PC-3 (cell line): ENCODE measurements around the gene PRSS1. TPM values are rescaled to one million over a fixed set of nuclear protein-coding genes. Genes with fewer than 3 reads are reported as not detected.

Source experiments
- ATAC-seq: fragments of 200-7000 bp; cut with Tn5 transposase; 2 replicates; pipeline ENCODE4 v1.9.1; 2020; ENCODE audit warnings: mild to moderate bottlenecking, moderate library complexity
- BruUV-seq: library from RNA; stranded (reverse); fragments of 400-500 nt; replicated peaks from 2 replicates; lab custom pipeline; 2021; lab: Mats Ljungman, UMichigan
- CTCF ChIA-PET: fragments of 300-600 bp; sonication (Branson Sonifier 250); formaldehyde crosslinking; loops from one replicate; lab custom pipeline; 2022; ENCODE audit warnings: antibody characterized with exemption; lab: Charles Lee
- POLR2A ChIA-PET: fragments of 300-600 bp; sonication (Branson Sonifier 250); formaldehyde crosslinking; loops from one replicate; lab custom pipeline; 2022; ENCODE audit warnings: antibody characterized with exemption; ENCODE audit not compliant: unreplicated experiment; lab: Charles Lee
- DNase-seq: peaks from one replicate; pipeline ENCODE4 v3.0.0-alpha.2; 2015
- H2AFZ ChIP-seq: fragments of 300-600 bp; sonication (generic); 2 replicates; pipeline ENCODE4 v1.6.0; 2016; ENCODE audit warnings: antibody characterized with exemption, low read length
- H3F3A ChIP-seq: fragments of 300-600 bp; sonication (generic); one replicate; pipeline ENCODE4 v1.6.0; 2017; ENCODE audit warnings: antibody characterized with exemption, low read length, control low read depth, mild to moderate bottlenecking; ENCODE audit not compliant: unreplicated experiment
- H3K27ac ChIP-seq: fragments of 300-600 bp; sonication (generic); 2 replicates; pipeline ENCODE4 v1.5.1; 2016; ENCODE audit warnings: mild to moderate bottlenecking, low read length
- H3K27me3 ChIP-seq: fragments of 300-600 bp; sonication (generic); 2 replicates; pipeline ENCODE4 v1.6.1; 2016; ENCODE audit warnings: low read length, mixed read lengths
- H3K36me3 ChIP-seq: fragments of 300-600 bp; sonication (generic); 2 replicates; pipeline ENCODE4 v1.6.1; 2016; ENCODE audit warnings: low read depth, mixed run types, low read length, mixed read lengths
- H3K4me1 ChIP-seq: fragments of 300-600 bp; sonication (generic); 2 replicates; pipeline ENCODE4 v1.5.1; 2016; ENCODE audit warnings: low read length; ENCODE audit not compliant: insufficient read depth
- H3K4me2 ChIP-seq: fragments of 300-600 bp; sonication (generic); 2 replicates; pipeline ENCODE4 v1.6.0; 2016; ENCODE audit warnings: low read length
- H3K4me3 ChIP-seq: fragments of 300-600 bp; sonication (generic); 2 replicates; pipeline ENCODE4 v1.5.1; 2016; ENCODE audit warnings: mild to moderate bottlenecking, low read length, mixed read lengths
- H3K79me2 ChIP-seq: fragments of 300-600 bp; sonication (generic); 2 replicates; pipeline ENCODE4 v1.6.1; 2017; ENCODE audit warnings: low read length, mixed read lengths
- H3K9ac ChIP-seq: fragments of 300-600 bp; sonication (generic); 2 replicates; pipeline ENCODE4 v1.6.0; 2016; ENCODE audit warnings: mild to moderate bottlenecking, low read length
- H3K9me2 ChIP-seq: fragments of 300-600 bp; sonication (generic); replicated peaks from 2 replicates; pipeline ENCODE4 v1.6.1; 2016; ENCODE audit warnings: mixed run types, low read length, mixed read lengths
- H3K9me3 ChIP-seq: fragments of 300-600 bp; sonication (generic); 2 replicates; pipeline ENCODE4 v1.6.1; 2016; ENCODE audit warnings: low read length, mixed read lengths
- H4K20me1 ChIP-seq: fragments of 300-600 bp; sonication (generic); 2 replicates; pipeline ENCODE4 v1.6.1; 2016; ENCODE audit warnings: low read length, mixed read lengths
- EZH2 ChIP-seq: fragments of 300-600 bp; sonication (generic); IDR thresholded peaks from one replicate; pipeline ENCODE4 v1.6.1; 2017; ENCODE audit warnings: antibody characterized with exemption, mild to moderate bottlenecking, low read length; ENCODE audit not compliant: unreplicated experiment
- EZH2phosphoT487 ChIP-seq: fragments of 300-600 bp; sonication (generic); IDR thresholded peaks from 2 replicates; pipeline ENCODE4 v1.6.1; 2018; ENCODE audit warnings: mild to moderate bottlenecking, antibody characterized with exemption, low read length, borderline replicate concordance
- intact Hi-C: fragments of 100-400 bp; cut with micrococcal nuclease; formaldehyde crosslinking; loops from 2 replicates; pipeline ENCODE4 v1.9.0; 2023
- total RNA-seq: library from RNA; depleted of rRNA; stranded (reverse); fragments of >200 nt; gene quantifications from 2 replicates; pipeline ENCODE4 v1.2.3, GENCODE V29; 2014
- TF ChIP-seq, protein P1 (sequence below): fragments of 300-600 bp; sonication (generic); conservative IDR thresholded peaks from 2 replicates; pipeline ENCODE4 v1.5.1; 2017; ENCODE audit warnings: antibody characterized with exemption, low read depth, mild to moderate bottlenecking, low read length

Gene PRSS1
- total RNA-seq, 1 experiment from 2014 or later: not detected

DNA sequence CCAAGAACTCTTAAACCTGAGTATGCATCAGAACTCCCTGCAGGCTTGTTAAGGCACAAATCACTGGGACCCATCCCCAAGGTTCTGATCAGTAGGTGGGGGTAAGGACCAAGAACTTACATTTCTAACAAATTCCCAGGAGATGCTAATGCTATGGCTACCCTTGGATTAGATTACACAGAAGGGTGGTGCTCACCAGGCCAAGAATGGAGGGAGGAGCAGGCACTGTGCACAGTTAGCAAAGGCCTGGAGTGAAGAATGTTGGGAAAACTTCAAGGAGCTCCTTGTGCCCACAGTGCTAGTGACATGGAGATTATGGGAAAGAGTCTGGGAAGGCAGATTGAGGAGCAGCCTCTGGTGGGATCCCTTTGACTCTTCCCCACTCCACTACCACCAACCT, 23.4 kb downstream of the PRSS1 start:
- Histone ChIP-seq H3K4me3 (no peak overlapping the region), H3F3A (peaks cover 3% of the 10 kb centered on the region), H2AFZ (no peak overlapping the region), H3K4me1 (peaks cover 25% of the 10 kb centered on the region), H3K9ac (no peak overlapping the region), H3K27ac (no peak overlapping the region), H3K36me3 (no peaks in the 10 kb centered on the region), H3K79me2 (no peaks in the 10 kb centered on the region), H4K20me1 (no peaks in the 10 kb centered on the region), H3K27me3 (peaks cover 5% of the 10 kb centered on the region), H3K4me2 (no peak overlapping the region), H3K9me2 (no peaks in the 10 kb centered on the region), H3K9me3 (no peaks in the 10 kb centered on the region)
- TF ChIP-seq EZH2phosphoT487 (no peak), EZH2 (no peak)
- TF ChIP-seq, protein P1, sequence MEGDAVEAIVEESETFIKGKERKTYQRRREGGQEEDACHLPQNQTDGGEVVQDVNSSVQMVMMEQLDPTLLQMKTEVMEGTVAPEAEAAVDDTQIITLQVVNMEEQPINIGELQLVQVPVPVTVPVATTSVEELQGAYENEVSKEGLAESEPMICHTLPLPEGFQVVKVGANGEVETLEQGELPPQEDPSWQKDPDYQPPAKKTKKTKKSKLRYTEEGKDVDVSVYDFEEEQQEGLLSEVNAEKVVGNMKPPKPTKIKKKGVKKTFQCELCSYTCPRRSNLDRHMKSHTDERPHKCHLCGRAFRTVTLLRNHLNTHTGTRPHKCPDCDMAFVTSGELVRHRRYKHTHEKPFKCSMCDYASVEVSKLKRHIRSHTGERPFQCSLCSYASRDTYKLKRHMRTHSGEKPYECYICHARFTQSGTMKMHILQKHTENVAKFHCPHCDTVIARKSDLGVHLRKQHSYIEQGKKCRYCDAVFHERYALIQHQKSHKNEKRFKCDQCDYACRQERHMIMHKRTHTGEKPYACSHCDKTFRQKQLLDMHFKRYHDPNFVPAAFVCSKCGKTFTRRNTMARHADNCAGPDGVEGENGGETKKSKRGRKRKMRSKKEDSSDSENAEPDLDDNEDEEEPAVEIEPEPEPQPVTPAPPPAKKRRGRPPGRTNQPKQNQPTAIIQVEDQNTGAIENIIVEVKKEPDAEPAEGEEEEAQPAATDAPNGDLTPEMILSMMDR: no peak
- DNase-seq: no peak
- CTCF ChIA-PET: no interaction called here
- BruUV-seq: no TSS peak
- intact Hi-C loops: no loop called here
- POLR2A ChIA-PET: no interaction called here
- ATAC-seq: no peak

DNA sequence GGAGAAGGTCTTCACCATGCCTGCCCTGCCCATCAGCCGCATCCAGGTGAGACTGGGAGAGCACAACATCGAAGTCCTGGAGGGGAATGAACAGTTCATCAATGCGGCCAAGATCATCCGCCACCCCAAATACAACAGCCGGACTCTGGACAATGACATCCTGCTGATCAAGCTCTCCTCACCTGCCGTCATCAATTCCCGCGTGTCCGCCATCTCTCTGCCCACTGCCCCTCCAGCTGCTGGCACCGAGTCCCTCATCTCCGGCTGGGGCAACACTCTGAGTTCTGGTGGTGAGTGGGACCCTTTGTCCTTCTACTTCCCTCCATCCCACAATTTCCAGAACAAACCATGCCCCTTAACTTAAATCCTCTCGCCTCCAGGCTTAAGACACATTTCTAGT, 24.0 kb downstream of the PRSS1 start:
- Histone ChIP-seq H3K27me3 (no peaks in the 10 kb centered on the region), H3F3A (peaks cover 3% of the 10 kb centered on the region), H3K4me1 (peaks cover 25% of the 10 kb centered on the region), H3K36me3 (no peaks in the 10 kb centered on the region), H2AFZ (no peak overlapping the region), H3K9ac (no peak overlapping the region), H3K4me2 (no peak overlapping the region), H3K79me2 (no peaks in the 10 kb centered on the region), H3K9me2 (no peaks in the 10 kb centered on the region), H3K27ac (no peak overlapping the region), H3K9me3 (no peaks in the 10 kb centered on the region), H4K20me1 (no peaks in the 10 kb centered on the region), H3K4me3 (no peak overlapping the region)
- DNase-seq (no peak), ATAC-seq (no peak)
- TF ChIP-seq EZH2phosphoT487 (no peak), EZH2 (no peak)
- TF ChIP-seq, protein P1: no peak
- intact Hi-C loops: no loop called here
- ChIA-PET POLR2A (no interaction called here), CTCF (no interaction called here)
- BruUV-seq: no TSS peak

- Histone ChIP-seq H3K4me2 (peak overlapping the region; percentile 33), H3K4me1 (peaks cover 25% of the 10 kb centered on the region), H3F3A (peaks cover 3% of the 10 kb centered on the region), H4K20me1 (no peaks in the 10 kb centered on the region), H3K36me3 (no peaks in the 10 kb centered on the region), H3K27ac (no peak overlapping the region), H3K27me3 (no peaks in the 10 kb centered on the region), H3K79me2 (no peaks in the 10 kb centered on the region), H3K4me3 (no peak overlapping the region), H3K9ac (no peak overlapping the region), H3K9me2 (no peaks in the 10 kb centered on the region), H3K9me3 (no peaks in the 10 kb centered on the region), H2AFZ (no peak overlapping the region)
- POLR2A ChIA-PET: no interaction called here
- TF ChIP-seq EZH2 (no peak), EZH2phosphoT487 (no peak)
- TF ChIP-seq, protein P1: no peak
- BruUV-seq: no TSS peak
- intact Hi-C loops: loop anchor here (2.0 kb wide), 1 partner anchor 61 kb away; no protein-coding TSS in a partner anchor
- DNase-seq (no peak), ATAC-seq (no peak)
- CTCF ChIA-PET: interaction anchor here (1.2 to 1.5 kb wide), 2 partner anchors 9 to 37 kb away, joined by 4 to 11 read pairs; no protein-coding TSS in a partner anchor
Measured at GRCh38 chr7:142773937-142774744, 24.9 kb downstream of the PRSS1 start.
